ENCODE measurements around the gene ATP11A. TPM values are rescaled to one million over a fixed set of nuclear protein-coding genes. Genes with fewer than 3 reads are reported as not detected.

Gene ATP11A
- total RNA-seq, 2 donors from 2014 or later, result 122 to 140 TPM

DNA sequence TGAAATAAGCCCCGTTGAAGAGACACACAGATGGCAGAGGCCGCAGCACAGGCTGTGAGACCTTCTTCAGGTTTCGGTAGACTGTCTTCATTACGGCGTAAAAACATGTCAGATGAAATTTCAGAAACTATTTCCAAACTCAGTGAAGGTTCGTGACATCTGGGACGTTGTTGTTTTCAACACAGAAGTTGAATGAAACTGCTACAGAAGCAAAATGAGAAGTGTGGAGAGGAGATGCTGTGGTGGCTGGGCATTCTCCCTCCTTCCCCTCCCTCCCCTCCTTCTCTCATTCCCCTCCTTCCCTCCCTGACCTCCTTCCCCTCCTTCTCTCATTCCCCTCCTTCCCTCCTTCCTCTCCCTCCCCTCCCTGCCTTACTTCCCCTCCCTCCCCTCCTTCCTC is 113.6 kb downstream of the ATP11A start:
- 92 to 97% methylated on average over 5 to 7 of the region's 7 CpGs for WGBS, 2 experiments (ENCODE audit: insufficient coverage in 1 of 2, insufficient read length in 1 of 2)
- H3K4me3 ChIP-seq (ENCODE audit: low read length), result no peak overlapping the region
- H3K9ac ChIP-seq (ENCODE audit: extremely low read depth, low read length, poor library complexity, severe bottlenecking), result no peak overlapping the region
- Mint-ChIP-seq H3K27me3 (ENCODE audit: insufficient read depth) (no peaks in the 10 kb centered on the region), H3K4me3 (no peak overlapping the region), H3K4me1 (no peaks in the 10 kb centered on the region), H3K27ac (no peak overlapping the region), H3K36me3 (ENCODE audit: low read depth) (peaks cover 59% of the 10 kb centered on the region), H3K9me3 (peaks cover 18% of the 10 kb centered on the region)
- no peak overlapping the region for H3K27ac ChIP-seq (ENCODE audit: low read depth, low read length)
- peaks cover 19% of the 10 kb centered on the region for H3K9me3 ChIP-seq (ENCODE audit: control insufficient read depth, low read length)
- TF ChIP-seq CTCF (conservative IDR thresholded peaks at IDR 0.05), result no peak
- no peak for DNase-seq
- no peaks in the 10 kb centered on the region for H3K4me1 ChIP-seq (ENCODE audit: control insufficient read depth, insufficient read depth, low read length)
- H3K36me3 ChIP-seq (ENCODE audit: control insufficient read depth, insufficient read depth, low read length), result peaks cover 31% of the 10 kb centered on the region
- no peaks in the 10 kb centered on the region for H3K27me3 ChIP-seq (ENCODE audit: control insufficient read depth, insufficient read depth, low read length, poor library complexity, severe bottlenecking)

- H3K9ac ChIP-seq (ENCODE audit: extremely low read depth, low read length, poor library complexity, severe bottlenecking), result no peak overlapping the region
- peaks cover 36% of the 10 kb centered on the region for H3K36me3 ChIP-seq (ENCODE audit: control insufficient read depth, insufficient read depth, low read length)
- Mint-ChIP-seq H3K27me3 (ENCODE audit: insufficient read depth) (no peaks in the 10 kb centered on the region), H3K9me3 (peaks cover 12% of the 10 kb centered on the region), H3K4me3 (no peak overlapping the region), H3K4me1 (no peaks in the 10 kb centered on the region), H3K27ac (no peak overlapping the region), H3K36me3 (ENCODE audit: low read depth) (peaks cover 58% of the 10 kb centered on the region)
- no peak for TF ChIP-seq CTCF (conservative IDR thresholded peaks at IDR 0.05)
- no peak overlapping the region for H3K27ac ChIP-seq (ENCODE audit: low read depth, low read length)
- H3K27me3 ChIP-seq (ENCODE audit: control insufficient read depth, insufficient read depth, low read length, poor library complexity, severe bottlenecking), result no peaks in the 10 kb centered on the region
- peaks cover 11% of the 10 kb centered on the region for H3K9me3 ChIP-seq (ENCODE audit: control insufficient read depth, low read length)
- WGBS, 2 experiments (ENCODE audit: insufficient coverage in 1 of 2, insufficient read length in 1 of 2), result 92% methylated on average over 2 to 5 of the region's 5 CpGs
- no peak for DNase-seq
- no peaks in the 10 kb centered on the region for H3K4me1 ChIP-seq (ENCODE audit: control insufficient read depth, insufficient read depth, low read length)
- H3K4me3 ChIP-seq (ENCODE audit: low read length), result no peak overlapping the region
Observed at GRCh38 chr13:112804374-112804773, 114.5 kb downstream of the ATP11A start.

GRCh38 chr13:112806739-112807652 is 117.2 kb downstream of the ATP11A start:
- no peaks in the 10 kb centered on the region for H3K4me1 Mint-ChIP-seq
- H3K27me3 Mint-ChIP-seq (ENCODE audit: insufficient read depth), result no peaks in the 10 kb centered on the region
- no peaks in the 10 kb centered on the region for H3K9me3 Mint-ChIP-seq
- Histone ChIP-seq H3K4me3 (ENCODE audit: low read length) (no peak overlapping the region), H3K4me1 (ENCODE audit: control insufficient read depth, insufficient read depth, low read length) (no peaks in the 10 kb centered on the region), H3K27ac (ENCODE audit: low read depth, low read length) (no peak overlapping the region), H3K9ac (ENCODE audit: extremely low read depth, low read length, poor library complexity, severe bottlenecking) (no peak overlapping the region), H3K27me3 (ENCODE audit: control insufficient read depth, insufficient read depth, low read length, poor library complexity, severe bottlenecking) (no peaks in the 10 kb centered on the region), H3K36me3 (ENCODE audit: control insufficient read depth, insufficient read depth, low read length) (peaks cover 48% of the 10 kb centered on the region), H3K9me3 (ENCODE audit: control insufficient read depth, low read length) (no peaks in the 10 kb centered on the region)
- WGBS, 2 experiments (ENCODE audit: insufficient coverage in 1 of 2, insufficient read length in 1 of 2), result 95% methylated on average over 36 of the region's 36 CpGs
- no peak overlapping the region for H3K27ac Mint-ChIP-seq
- DNase-seq, result no peak
- peaks cover 60% of the 10 kb centered on the region for H3K36me3 Mint-ChIP-seq (ENCODE audit: low read depth)
- TF ChIP-seq CTCF (conservative IDR thresholded peaks at IDR 0.05), result no peak
- no peak overlapping the region for H3K4me3 Mint-ChIP-seq

Data from endodermal cell (in vitro differentiated cells).